Panc1 (cell line): Measurements from ENCODE around the gene ODC1. TPM values are rescaled to one million over a fixed set of nuclear protein-coding genes. Genes with fewer than 3 reads are reported as not detected.

Experiments
- ATAC-seq: fragments of 200-7000 bp; cut with Tn5 transposase; 2 replicates; pipeline ENCODE4 v1.9.1; 2020; ENCODE audit warnings: mild to moderate bottlenecking, moderate library complexity
- BruUV-seq: library from RNA; stranded (reverse); fragments of 400-500 nt; replicated peaks from 2 replicates; lab custom pipeline; 2021; lab: Mats Ljungman, UMichigan
- CTCF ChIA-PET: fragments of 300-600 bp; sonication (Branson Sonifier 250); formaldehyde crosslinking; loops from one replicate; lab custom pipeline; 2022; ENCODE audit warnings: antibody characterized with exemption; lab: Charles Lee
- POLR2A ChIA-PET: fragments of 300-600 bp; sonication (Branson Sonifier 250); formaldehyde crosslinking; loops from one replicate; lab custom pipeline; 2022; ENCODE audit warnings: antibody characterized with exemption; lab: Charles Lee
- DNase-seq: peaks from one replicate; pipeline ENCODE4 v3.0.0-alpha.2; 2010; ENCODE audit warnings: low read depth, low spot score
- H3K27ac ChIP-seq: 2 replicates; pipeline ENCODE4 v1.5.1; 2011; ENCODE audit warnings: mild to moderate bottlenecking, low read length, inconsistent platforms
- H3K27me3 ChIP-seq: fragments of 200-500 bp; sonication (Bioruptor generic); 2 replicates; pipeline ENCODE4 v1.6.0; 2014; ENCODE audit warnings: low read length, inconsistent platforms; ENCODE audit not compliant: control insufficient read depth, insufficient read depth
- H3K36me3 ChIP-seq: fragments of 200-500 bp; sonication (Bioruptor generic); 2 replicates; pipeline ENCODE4 v1.5.1; 2014; ENCODE audit warnings: inconsistent platforms, mild to moderate bottlenecking, low read length, moderate library complexity; ENCODE audit not compliant: control insufficient read depth, insufficient read depth
- H3K4me1 ChIP-seq: 2 replicates; pipeline ENCODE4 v1.5.1; 2011; ENCODE audit warnings: inconsistent platforms, mild to moderate bottlenecking, low read length, moderate library complexity; ENCODE audit not compliant: control insufficient read depth, insufficient read depth
- H3K4me3 ChIP-seq, 2 experiments: 2 replicates each; pipeline ENCODE4 v1.5.1; 2011 to 2012; ENCODE audit warnings: low read depth in 2 of 2, low read length in 2 of 2, mild to moderate bottlenecking in 2 of 2, inconsistent platforms in 1 of 2, moderate library complexity in 1 of 2
- H3K9me3 ChIP-seq: fragments of 200-500 bp; sonication (Bioruptor generic); 2 replicates; pipeline ENCODE4 v1.5.1; 2014; ENCODE audit warnings: low read depth, mild to moderate bottlenecking, inconsistent platforms, low read length, moderate library complexity; ENCODE audit not compliant: control insufficient read depth, insufficient read depth
- POLR2AphosphoS5 ChIP-seq: IDR thresholded peaks from 2 replicates; pipeline ENCODE4 v1.6.1; 2012; ENCODE audit warnings: mild to moderate bottlenecking, low read depth, low read length, moderate library complexity
- SIN3A ChIP-seq: IDR thresholded peaks from 2 replicates; pipeline ENCODE4 v1.6.1; 2012; ENCODE audit warnings: low read depth, mild to moderate bottlenecking, low read length, moderate library complexity, borderline replicate concordance; ENCODE audit not compliant: insufficient read depth
- TCF7L2 ChIP-seq: IDR thresholded peaks from 2 replicates; pipeline ENCODE4 v1.6.1; 2011; ENCODE audit warnings: mild to moderate bottlenecking, low read depth, low read length, inconsistent platforms
- in situ Hi-C: cut with HindIII; loops from 2 replicates; pipeline ENCODE4 v1.10.0; 2016; ENCODE audit warnings: low sequenced_read_pairs, low pct_unique_long_range_greater_than_20kb
- intact Hi-C: fragments of 100-400 bp; cut with micrococcal nuclease; formaldehyde crosslinking; loops from one replicate; pipeline ENCODE4 v1.10.0; 2022; ENCODE audit not compliant: unreplicated experiment
- total RNA-seq: library from RNA; stranded (reverse); gene quantifications from one replicate; pipeline ENCODE4 v1.2.1, GENCODE V29; 2021; ENCODE audit not compliant: unreplicated experiment
- TF ChIP-seq, protein P1 (sequence below): fragments of 450-650 bp; IDR thresholded peaks from 2 replicates; pipeline ENCODE4 v1.5.1; 2017; ENCODE audit warnings: mild to moderate bottlenecking
- TF ChIP-seq, protein P2 (sequence below), 2 experiments: IDR thresholded peaks; 2 replicates each; pipeline ENCODE4 v1.6.1; 2011 to 2012; ENCODE audit warnings: low read depth in 2 of 2, control low read depth in 1 of 2, low read length in 1 of 2, mild to moderate bottlenecking in 1 of 2, moderate library complexity in 1 of 2; ENCODE audit not compliant: insufficient read depth in 1 of 2

ODC1 gene
- total RNA-seq, 1 experiment from 2014 or later = 159 TPM

DNA sequence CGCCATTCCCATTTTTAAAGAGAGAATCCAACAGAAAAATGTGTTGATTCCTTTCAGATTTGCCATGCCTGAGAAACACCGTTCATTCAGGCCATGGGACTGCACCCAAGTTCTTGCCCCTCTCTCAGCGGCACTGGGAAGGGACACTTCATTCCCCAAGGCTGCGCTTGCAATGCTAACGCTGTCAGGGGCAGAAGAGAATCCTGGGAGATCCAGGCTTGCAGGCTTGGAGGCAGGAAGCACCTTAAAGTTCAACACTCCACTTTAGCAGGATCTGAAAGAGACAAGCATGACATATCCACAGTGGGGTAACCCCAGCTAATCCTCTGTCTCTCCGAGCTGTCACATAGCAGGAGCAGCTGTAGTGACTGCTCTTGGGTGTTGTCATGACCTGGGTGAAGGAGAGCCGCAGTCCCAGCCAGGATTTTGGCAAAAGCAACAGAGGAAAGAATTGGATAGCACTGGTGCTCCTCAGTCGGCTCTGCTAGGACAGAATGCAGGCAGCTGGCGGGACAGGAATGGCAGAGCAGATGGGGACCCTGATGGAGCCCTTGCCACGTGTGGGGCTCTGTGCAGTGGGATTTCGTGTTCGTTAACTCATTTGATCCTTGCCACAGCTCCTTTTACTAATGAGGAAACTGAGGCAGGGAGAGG is 22.0 kb upstream of the ODC1 start:
- H3K4me1 ChIP-seq = no peaks in the 10 kb centered on the region
- H3K4me3 ChIP-seq = no peak overlapping the region
- H3K9me3 ChIP-seq = no peaks in the 10 kb centered on the region
- intact Hi-C loops = no loop called here
- ATAC-seq (no peak), DNase-seq (no peak)
- CTCF ChIA-PET = no interaction called here
- TF ChIP-seq, protein P1, sequence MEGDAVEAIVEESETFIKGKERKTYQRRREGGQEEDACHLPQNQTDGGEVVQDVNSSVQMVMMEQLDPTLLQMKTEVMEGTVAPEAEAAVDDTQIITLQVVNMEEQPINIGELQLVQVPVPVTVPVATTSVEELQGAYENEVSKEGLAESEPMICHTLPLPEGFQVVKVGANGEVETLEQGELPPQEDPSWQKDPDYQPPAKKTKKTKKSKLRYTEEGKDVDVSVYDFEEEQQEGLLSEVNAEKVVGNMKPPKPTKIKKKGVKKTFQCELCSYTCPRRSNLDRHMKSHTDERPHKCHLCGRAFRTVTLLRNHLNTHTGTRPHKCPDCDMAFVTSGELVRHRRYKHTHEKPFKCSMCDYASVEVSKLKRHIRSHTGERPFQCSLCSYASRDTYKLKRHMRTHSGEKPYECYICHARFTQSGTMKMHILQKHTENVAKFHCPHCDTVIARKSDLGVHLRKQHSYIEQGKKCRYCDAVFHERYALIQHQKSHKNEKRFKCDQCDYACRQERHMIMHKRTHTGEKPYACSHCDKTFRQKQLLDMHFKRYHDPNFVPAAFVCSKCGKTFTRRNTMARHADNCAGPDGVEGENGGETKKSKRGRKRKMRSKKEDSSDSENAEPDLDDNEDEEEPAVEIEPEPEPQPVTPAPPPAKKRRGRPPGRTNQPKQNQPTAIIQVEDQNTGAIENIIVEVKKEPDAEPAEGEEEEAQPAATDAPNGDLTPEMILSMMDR = no peak
- no peak for TF ChIP-seq POLR2AphosphoS5
- no peak for TF ChIP-seq TCF7L2
- no peak for TF ChIP-seq SIN3A
- TF ChIP-seq, protein P2, sequence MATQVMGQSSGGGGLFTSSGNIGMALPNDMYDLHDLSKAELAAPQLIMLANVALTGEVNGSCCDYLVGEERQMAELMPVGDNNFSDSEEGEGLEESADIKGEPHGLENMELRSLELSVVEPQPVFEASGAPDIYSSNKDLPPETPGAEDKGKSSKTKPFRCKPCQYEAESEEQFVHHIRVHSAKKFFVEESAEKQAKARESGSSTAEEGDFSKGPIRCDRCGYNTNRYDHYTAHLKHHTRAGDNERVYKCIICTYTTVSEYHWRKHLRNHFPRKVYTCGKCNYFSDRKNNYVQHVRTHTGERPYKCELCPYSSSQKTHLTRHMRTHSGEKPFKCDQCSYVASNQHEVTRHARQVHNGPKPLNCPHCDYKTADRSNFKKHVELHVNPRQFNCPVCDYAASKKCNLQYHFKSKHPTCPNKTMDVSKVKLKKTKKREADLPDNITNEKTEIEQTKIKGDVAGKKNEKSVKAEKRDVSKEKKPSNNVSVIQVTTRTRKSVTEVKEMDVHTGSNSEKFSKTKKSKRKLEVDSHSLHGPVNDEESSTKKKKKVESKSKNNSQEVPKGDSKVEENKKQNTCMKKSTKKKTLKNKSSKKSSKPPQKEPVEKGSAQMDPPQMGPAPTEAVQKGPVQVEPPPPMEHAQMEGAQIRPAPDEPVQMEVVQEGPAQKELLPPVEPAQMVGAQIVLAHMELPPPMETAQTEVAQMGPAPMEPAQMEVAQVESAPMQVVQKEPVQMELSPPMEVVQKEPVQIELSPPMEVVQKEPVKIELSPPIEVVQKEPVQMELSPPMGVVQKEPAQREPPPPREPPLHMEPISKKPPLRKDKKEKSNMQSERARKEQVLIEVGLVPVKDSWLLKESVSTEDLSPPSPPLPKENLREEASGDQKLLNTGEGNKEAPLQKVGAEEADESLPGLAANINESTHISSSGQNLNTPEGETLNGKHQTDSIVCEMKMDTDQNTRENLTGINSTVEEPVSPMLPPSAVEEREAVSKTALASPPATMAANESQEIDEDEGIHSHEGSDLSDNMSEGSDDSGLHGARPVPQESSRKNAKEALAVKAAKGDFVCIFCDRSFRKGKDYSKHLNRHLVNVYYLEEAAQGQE (IDR thresholded peaks at IDR 0.05; ENCODE audit: insufficient read depth in 1 of 2, low read depth in 2 of 2, low read length in 1 of 2) = no peak
- in situ Hi-C loops = no loop called here
- POLR2A ChIA-PET = no interaction called here
- H3K27me3 ChIP-seq = no peaks in the 10 kb centered on the region
- no peaks in the 10 kb centered on the region for H3K36me3 ChIP-seq
- no TSS peak for BruUV-seq
- no peak overlapping the region for H3K27ac ChIP-seq

DNA sequence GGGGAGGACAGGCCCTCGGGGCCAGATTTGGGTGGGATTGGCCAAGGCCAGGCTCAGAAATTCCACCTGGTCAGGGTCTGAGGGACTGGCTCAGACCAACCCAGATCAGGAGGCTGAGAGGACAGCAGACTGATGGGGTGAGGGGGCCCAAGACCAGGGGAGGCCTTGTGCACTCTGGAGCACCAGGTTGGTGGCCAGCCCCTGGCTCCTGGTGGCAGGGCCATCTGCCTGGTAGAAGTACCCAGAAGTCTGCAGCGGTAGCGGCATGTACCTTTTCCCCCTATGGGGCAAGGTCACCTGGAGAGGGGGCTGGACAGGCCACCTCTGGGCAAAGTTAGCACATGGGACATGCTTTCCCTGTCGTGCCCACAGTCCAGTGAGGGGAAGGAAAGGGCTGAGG is 21.2 kb upstream of the ODC1 start:
- DNase-seq = no peak
- ChIA-PET CTCF (no interaction called here), POLR2A (no interaction called here)
- no TSS peak for BruUV-seq
- ATAC-seq = peak; percentile 13; the same call in 1 of the 2 replicates
- no peak overlapping the region for H3K4me3 ChIP-seq
- TF ChIP-seq TCF7L2 (no peak), POLR2AphosphoS5 (no peak), SIN3A (no peak)
- TF ChIP-seq, protein P2 (IDR thresholded peaks at IDR 0.05; ENCODE audit: insufficient read depth in 1 of 2, low read depth in 2 of 2, low read length in 1 of 2) = no peak
- TF ChIP-seq, protein P1 = no peak
- no peaks in the 10 kb centered on the region for H3K9me3 ChIP-seq
- no peaks in the 10 kb centered on the region for H3K27me3 ChIP-seq
- in situ Hi-C loops = no loop called here
- no peak overlapping the region for H3K27ac ChIP-seq
- H3K36me3 ChIP-seq = no peaks in the 10 kb centered on the region
- H3K4me1 ChIP-seq = no peaks in the 10 kb centered on the region
- intact Hi-C loops = no loop called here
